Stimulated activated CD8-positive, alpha-beta memory T cell treated with anti-CD3 and anti-CD28 coated beads, Interleukin-4, amount 100 ng/mL, for 48 hours (primary cell): ENCODE measurements around the gene ZNF446.
"Not testable (repeated sequence)": the region's sequence is repeated elsewhere in the genome, so short reads cannot be mapped to it uniquely, and the experiment has no call there.

Experiments
- DNase-seq: peaks from one replicate; pipeline ENCODE4 v3.0.0-alpha.2; 2020

Gene ZNF446

DNA sequence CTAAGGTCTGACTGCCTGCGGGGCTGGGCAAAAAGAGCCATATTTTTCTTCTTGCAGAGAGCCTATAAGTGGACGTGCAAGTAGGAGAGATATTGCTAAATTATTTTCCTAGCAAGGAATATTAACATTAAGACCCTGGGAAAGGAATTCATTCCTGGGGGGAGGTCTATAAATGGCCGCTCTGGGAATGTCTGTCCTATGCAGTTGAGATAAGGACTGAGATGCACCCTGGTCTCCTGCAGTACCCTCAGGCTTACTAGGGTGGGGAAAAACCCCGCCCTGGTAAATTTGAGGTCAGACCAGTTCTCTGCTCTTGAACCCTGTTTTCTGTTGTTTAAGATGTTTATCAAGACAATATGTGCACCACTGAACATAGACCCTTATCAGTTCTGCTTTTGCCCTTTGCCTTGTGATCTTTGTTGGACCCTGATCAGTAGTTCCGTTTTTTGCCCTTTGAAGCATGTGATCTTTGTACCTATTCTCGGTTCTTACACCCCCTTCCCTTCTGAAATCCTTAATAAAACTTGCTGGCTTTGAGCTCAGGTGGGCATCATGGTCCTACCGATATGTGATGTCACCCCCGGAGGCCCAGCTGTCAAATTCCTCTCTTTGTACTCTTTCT is 31.6 kb downstream of the ZNF446 start:
- DNase-seq, result not testable (repeated sequence)

DNA sequence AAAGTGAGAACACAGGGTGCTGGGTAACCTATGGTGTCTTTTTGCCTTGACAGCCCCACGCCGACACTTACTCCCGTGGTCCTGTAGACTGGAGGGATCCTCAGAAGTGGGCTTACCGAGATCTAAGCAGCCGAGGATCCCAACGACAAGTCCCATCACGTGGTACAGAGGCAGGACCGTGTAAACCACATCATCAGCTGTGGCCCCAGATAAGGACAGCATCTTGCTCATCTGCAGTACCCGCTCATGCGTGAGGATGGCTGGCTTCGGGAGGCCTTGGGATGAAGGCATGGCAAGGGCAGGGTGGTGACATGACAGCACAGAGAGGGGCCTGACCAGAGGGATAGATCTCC is 33.6 kb downstream of the ZNF446 start:
- DNase-seq, result no peak

DNA sequence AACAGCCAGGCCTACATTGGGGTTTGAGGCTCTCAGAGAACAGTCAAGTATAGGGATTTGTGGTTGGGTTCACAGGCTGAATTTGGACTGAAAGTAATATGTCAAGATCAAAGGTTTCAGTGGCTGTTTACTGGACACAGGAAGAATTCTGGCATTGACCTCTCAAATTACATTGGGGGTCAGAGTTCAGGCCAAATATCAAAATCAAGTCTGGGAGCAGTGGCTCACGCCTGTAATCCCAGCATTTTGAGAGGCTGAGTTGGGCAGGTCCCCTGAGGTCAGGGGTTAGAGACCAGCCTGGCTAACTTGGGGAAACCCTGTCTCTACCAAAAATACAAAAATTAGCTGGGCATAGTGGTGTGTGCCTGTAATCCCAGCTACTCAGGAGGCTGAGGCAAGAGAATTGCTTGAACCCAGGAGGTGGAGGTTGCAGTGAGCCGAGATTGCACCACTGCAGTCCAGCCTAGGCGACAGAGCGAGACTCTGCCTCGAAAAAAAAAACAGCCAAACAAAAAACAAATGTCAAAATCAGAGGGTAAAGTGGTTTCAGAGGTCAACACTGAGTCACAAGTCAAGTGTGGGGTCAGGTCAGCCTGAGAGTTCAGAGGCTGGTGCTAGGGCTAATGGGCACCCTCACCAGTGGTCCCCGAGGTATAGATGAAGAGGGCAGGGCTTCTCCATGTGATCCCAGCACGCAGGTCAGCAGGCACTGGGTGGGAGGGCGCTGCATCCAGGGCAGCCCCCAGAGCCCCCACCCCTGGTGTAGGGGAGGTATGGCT is 34.1 kb downstream of the ZNF446 start:
- DNase-seq, result no peak

DNA sequence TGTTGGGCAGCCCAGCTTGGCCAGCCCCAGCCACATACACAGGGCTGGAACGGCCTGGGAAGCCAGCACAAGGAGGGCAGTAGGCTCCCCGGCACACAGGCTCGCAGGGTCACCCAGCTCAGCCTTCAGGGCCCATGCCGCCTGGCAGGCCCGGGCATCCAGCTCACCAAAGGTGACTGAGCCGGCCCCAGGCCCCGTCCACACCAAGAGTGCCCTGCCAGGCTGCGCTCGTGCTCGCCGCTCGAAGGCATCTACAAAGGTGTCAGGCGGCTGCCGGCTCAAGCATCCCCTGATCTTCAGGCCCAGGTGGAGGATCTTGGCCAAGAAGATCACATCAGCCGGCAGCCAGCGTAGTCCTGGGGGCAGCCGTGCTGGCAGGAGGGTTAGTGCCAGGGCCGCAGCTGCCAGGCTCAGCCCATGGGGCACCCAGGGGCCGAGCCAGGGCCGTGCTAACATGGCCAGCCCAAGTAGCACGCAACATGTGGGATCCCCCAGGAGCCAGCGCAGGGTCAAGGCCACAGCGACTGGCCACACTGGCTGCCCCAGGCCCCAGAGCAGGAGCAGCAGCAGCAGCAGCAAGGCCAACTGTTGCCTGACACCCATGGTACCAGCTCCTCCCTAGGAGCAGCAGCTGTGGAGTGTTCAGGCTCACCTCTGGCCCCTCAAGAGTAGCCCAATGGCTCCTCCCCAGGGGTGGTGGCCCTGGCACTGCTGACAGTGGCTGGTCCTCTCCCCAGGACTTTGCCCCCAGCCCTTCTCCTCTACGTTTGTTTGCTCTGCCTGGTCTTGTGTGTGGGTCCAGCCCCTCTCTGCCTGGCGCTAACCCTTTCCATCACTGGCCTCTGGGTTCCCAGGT is 35.4 kb downstream of the ZNF446 start, which contains the start of gene SLC27A5:
SLC27A5 (minus strand) TSS at position 640 of the 856 bp plus-strand sequence; CDS start at position 603, 37 bp downstream.
- no peak for DNase-seq

DNA sequence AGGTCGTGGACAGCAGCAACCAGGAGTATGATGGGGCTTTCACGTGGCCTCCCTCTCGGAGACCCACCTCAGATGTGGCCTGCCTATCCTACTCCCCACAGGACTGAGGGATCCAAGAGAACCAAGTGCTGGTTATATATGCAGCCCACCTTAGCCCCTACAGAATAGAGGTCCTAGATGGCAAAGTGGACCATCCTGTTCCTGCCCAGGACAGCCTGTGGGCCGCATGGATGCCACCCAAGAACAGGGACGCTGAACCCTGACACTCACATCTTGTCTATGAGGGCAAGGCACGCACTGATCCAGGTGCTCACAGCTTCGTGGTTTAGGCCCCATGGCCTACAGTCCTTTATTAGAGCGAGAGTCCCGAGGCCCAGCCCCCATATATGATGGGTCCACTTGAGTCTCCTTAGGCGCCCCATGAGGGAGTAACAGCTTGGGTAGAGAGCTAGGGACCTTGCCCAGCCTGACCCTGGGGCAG is 37.1 kb downstream of the ZNF446 start:
- no peak for DNase-seq

DNA sequence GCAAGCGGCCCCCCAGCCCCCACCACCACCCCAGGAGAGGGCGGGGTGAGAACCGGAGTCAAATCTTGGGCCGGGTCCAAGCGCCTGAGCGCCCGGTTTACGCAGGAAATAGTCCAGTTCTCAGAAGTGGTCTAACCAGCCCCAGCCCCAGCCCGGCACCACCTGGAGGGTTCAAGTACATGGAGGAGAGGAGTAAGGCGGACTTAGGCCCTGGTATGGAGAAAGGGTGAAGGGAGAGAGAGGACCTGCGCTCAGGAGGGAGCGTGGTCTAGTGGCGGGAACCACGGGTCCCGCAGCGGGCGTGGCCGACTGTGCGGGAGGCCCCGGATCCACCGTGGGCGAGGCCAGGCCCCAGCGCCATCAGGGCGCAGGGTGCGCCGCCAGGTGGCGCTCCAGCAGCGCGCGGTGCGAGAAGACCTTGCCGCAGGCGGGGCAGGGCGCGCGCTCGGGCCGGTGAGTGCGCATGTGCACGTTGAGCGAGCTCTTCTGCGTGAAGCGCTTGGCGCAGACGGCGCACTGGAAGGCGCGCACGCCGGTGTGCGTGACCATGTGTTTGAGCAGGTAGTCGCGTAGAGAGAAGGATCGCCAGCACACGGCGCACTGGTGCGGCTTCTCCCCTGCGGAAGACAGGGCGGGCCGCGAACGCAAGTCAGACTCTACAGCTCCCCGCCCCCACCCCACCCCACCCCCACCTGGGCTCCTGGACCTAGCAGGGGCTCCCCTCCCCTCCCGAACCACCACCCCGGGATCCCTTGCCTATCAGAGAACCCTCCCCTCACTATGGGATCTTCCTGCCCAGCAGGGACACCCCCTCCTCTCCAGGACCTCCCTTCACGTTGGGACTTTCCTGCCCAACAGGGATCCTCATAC is 37.8 kb downstream of the ZNF446 start:
- peak; percentile 97 for DNase-seq

DNA sequence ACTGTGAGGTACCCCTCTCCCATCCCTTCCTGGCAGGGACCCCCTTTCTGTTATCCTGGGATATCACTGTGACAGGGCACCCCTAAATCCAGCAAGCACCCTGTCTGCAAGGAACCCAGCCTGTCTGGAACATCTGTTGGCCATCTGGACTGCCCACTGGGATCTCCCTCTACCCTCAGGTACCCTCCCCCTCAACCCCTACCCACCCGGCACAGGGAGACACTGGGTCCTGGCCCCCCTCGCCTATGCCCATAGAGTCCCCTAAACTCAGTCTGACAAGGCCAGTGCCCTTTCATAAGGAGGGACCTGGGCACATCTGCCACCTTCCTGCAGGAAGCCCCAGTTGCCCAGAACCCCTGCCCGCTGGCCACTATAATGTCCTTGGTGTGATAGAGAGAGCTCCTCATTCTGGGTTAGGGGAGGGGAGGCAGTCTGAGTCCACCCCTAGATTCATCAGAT is 38.4 kb downstream of the ZNF446 start:
- DNase-seq, result no peak

DNA sequence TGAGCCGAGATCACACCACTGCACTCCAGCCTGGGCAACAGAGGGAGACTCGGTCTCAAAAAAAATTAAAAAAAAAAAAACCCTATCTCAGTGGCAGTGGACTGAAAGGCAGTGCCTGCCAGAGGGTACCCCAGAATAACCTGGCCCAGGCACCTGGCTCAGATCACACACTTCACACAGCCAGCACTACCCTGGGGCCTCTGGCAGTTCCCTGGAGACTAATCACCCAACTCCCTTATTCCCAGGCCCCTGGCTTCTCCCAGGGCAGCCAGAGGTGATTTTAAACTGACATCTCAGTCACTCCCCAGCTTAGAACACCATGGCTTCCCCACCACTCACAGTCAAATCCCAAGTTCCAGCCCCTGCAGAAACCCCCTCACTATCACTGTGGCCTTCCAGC is 39.1 kb downstream of the ZNF446 start:
- no peak for DNase-seq

DNA sequence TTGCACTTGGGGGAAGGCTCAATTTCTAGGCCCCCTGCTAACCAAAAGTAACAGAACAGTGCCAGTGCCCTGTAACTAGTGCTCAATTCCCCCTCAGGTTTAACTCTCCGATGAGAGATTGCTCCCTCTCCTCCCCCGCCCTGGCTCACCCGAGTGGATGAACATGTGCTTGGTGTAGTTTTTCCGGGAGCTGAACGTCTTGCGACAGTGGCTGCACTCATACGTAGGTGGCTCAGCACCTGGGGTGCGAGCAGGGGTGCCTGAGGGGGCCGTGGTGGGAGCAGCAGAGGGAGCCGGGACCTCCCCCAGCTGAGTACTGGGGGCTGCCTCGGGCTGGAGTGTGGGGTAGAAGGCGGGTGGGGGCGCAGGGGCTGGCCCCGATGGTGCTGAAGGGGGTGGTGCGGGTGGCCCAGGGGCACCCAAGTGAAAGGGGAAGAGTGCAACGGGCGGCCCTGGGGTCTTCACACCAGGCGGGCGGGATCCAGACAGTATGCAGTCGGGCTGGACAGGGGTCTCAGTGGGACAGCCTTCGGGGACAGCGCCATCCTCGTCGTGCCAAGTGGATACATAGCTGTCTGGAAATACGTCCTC is 40.2 kb downstream of the ZNF446 start:
- DNase-seq, result no peak

DNA sequence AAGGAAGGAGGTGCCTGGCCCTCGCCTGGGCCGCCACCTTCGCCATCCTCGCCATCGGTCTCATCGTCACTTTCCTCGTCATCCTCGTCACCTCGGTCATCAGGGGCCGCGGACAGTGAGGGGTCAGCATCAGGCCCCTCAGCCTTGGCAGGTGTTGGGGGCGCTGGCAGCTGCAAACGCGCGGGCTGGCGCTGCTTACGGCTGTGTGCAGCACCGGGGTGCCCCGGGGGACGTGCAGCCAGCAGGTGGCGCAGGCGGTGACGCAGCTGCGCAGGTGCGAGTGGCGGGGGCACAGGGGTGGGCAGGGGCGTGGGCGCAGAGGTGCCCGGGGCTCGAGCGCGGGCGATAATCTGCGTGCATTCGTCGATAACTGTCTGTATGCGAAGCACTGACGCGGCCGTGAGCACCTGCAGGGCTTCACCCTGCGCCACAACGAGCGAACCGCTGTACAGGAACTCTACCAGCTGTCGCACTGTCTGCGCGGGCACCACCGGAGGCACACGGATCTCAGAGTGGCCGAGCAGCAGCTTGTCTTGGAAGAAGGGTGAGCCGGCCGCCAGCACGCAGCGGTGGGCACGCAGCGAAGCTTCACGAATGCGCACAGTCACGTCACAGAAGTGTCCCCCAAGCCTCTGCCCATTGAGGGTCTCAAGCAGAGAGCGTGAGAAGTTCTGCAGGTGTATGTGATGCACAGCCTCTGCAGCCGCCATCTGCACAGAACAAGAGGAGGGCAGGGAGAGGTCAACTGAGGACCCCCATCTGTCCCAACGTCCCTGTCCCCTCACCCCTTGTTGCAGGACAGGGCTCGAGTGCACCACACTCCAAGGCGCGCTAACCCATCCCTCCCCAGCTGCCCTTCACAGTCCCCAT is 41.0 kb downstream of the ZNF446 start:
- no peak for DNase-seq

DNA sequence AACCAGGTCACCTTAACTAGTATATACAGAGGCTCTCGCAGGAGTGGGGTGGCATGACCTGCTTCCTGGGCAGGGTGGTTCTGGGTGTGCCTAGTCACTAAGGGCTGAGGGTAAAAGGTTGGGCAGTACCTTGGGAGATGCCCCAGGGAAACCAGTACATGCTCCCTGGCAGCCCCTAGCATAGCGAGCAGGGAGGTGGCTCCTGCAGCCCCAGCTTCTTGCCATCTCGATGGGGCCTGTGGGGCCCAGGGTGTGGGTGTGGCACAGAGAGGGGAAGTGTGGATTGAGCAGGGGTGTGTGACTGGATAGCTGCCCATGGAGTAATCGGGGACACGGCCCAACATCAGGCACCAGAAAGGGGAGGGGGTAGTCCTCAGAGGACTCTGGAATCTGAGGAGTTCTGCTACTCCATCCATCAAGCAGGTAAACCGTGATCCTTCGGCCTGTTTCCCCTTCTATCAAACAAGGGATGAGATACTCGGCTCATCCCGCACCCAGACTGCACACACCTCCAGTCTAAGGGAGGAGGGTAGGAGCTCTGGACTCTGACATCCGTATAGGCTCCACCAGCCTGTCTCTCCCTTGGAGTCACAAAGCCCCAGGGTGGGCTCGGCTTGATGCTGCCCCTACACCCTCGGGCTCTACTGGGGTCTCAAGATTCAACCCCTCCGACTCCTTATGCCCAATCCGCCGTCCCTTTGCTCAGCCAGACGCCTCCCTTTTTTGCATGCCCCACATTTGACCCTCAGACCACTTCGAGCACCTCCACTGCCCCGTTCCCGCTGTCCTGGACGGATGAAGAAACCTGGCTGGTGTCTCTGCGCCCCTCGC is 42.3 kb downstream of the ZNF446 start:
- no peak for DNase-seq

DNA sequence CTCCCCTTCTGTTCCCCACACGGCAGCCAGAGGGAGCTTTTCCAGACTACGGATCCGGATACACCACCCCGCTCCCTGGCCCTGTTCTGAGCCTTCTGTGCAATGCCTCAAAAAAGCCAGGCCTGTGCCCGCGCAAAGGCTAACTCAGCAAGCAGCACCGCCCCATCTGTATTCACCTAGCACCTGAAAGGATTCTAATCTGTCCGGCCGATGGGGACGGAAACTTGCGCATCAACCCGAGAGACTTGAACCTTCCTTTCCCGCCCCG is 42.9 kb downstream of the ZNF446 start:
- DNase-seq, result peak; percentile 71

DNA sequence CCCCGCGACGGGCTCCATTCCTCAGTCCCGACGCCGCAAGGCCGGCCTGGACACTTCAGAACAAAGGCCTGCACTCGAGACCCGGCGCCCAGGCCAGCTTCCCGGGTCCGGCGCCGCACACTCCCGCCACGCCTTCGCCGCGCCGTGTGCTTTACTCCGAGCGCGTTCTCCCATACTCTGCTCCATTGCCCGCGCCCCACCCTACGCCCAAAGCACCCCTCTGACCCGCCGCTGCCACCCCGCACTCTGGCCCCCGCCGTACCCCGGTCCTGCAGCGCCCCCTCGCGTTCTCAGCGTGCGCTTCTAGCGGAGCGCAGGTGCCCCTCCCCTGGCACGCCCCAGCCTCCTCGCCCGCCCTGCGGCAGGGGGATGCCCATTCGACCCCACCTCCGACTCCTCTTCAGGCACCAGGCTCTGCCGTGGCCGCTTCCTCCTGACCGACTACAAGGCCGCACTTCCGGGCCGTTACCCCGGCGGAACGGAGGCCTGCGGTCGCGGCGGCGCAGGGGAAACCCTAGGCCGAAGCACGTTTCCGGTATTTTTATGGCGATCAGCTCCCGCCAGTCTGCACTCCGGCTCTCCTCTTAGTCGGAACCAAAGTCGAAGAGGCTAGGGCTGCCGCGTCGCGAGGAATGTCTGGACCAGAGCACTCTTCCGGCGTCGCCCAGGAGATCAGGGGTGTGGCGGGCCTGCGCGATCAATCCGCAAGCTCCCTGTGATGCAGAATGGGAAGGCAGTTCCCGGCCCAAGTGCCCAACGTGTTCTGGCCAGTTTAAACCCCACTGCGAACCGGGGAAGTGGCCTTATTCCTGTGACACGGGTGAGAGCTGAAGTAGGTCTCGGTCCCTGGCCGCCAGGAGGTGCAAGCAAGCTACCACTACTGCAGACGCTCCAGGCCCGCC is 43.5 kb downstream of the ZNF446 start, which contains the start of gene ZBTB45:
ZBTB45 (minus strand) TSS at position 456 of the 902 bp plus-strand sequence. CDS start 2,137 bp downstream, outside the sequence.
- DNase-seq, result peak; percentile 96

DNA sequence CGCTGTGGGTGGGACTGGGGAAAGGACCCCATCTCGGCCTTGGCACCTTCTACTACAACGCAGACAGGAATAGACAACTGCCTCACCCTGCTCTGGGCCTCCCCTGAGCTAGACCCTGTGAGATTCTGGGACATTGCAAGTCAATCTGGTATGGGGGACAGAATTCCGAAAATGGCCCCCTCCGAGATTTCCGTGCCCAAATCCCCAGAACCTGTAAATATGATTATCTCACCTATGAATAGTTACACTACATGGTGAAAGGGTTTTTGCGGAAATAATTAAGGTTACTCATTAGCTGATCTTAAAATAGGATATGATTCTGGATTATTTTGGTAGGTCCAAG is 44.1 kb downstream of the ZNF446 start:
- no peak for DNase-seq

DNA sequence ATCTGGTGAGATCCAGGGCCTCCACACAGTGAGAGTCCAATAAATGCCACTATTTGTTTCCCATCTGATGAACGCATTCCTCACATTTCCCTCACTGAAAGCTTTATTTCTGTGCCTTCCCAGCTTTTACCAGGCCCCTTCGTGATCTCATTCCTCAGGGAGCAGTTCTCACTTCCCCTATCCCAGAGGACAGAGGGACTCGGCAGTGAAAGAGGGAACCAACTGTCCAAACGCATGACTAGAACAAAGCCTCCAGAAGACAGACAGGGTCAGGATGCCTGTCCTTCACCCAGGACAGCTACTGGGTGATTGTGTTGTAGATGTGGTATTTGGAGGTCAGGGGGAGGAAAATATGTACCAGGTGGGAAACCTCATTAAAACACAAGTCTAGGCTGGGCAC is 45.5 kb downstream of the ZNF446 start:
- DNase-seq, result no peak

DNA sequence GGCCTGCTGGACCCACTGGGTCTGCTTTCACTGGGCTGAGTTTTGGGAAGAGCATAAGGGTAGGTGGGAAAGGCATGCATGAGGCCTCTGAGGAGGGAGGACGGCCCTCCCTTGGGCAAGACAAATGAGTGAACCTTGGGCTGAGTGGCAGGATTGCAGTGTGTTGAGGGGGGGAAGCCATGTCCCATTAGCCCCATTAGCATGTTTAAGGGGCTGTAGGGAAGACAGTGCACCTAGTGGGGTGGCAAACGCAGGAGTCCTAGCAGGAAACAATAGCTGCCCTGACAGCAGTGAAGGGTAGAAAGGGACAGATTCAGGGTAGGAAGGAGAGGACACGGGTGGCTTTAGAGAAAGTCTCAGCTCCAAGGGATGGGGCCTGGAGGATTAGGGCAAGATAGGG is 46.6 kb downstream of the ZNF446 start:
- no peak for DNase-seq

DNA sequence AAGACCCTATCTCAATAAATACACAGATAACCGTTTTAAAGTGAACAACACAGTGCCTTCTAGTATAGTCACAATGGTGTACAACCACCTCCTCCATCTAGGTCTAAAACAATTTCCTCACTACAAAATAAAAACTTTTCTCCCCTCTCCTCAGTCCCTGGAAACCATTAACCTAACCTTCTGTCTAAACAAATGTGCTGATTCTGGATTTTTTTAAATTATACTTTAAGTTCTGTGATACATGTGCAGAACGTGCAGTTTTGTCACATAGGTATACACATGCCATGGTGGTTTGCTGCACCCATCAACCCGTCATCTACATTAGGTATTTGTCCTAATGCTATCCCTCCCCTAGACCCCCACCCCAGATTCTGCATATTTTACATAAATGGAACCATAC is 53.3 kb downstream of the ZNF446 start:
- no peak for DNase-seq
